Neural progenitor cell (in vitro differentiated cells): ENCODE measurements around the gene ZNF91.

Experiments used
- CTCF ChIP-seq: fragments of 200-600 bp; sonication (generic); IDR thresholded peaks from 2 replicates; pipeline ENCODE4 v1.5.1; 2017; ENCODE audit warnings: antibody characterized with exemption, mild to moderate bottlenecking
- EZH2 ChIP-seq: fragments of 200-600 bp; sonication (generic); IDR thresholded peaks from 2 replicates; pipeline ENCODE4 v1.6.1; 2017; ENCODE audit warnings: antibody characterized with exemption, mild to moderate bottlenecking, moderate library complexity
- EZH2phosphoT487 ChIP-seq: fragments of 200-600 bp; sonication (generic); IDR thresholded peaks from 2 replicates; pipeline ENCODE4 v1.6.1; 2017; ENCODE audit warnings: antibody characterized with exemption

DNA sequence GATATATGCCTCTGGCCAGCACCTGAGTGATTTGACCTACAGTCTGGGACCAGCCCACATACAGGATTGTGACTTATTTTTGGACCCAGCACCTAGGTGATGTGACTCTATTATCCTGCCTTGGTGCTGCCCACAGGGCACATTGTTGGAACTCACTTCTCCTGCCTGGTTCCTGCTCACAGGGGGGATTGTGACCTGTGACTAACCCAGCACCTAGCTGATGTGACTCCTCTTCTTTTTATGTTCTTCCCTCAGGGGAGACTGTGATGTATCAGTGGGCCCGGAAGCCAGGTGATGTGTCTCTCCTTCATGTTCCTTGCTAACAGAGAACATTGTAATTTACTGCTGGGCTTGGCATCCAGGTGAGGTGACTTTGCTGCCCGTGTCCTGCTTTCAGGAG, 82.1 kb downstream of the ZNF91 start:
- TF ChIP-seq CTCF (no peak), EZH2 (no peak), EZH2phosphoT487 (no peak)
